HG03108 (cell line): ENCODE results near the gene FYB2.

Experiments used
- ATAC-seq: cut with Tn5 transposase; IDR thresholded peaks from one replicate; pipeline ENCODE4 v1.9.1; 2021; ENCODE audit warnings: moderate library complexity; ENCODE audit not compliant: unreplicated experiment

FYB2 gene

GRCh38 chr1:56835657-56836056, 16.5 kb upstream of the FYB2 start:
- no peak for ATAC-seq

- ATAC-seq: no peak
These were observed 15.1 kb upstream of the FYB2 start for GRCh38 chr1:56834137-56834900.

- no peak for ATAC-seq
These were observed 13.9 kb upstream of the FYB2 start for GRCh38 chr1:56833088-56833487.

GRCh38 chr1:56831871-56832693, 12.9 kb upstream of the FYB2 start:
- peak; percentile 59 for ATAC-seq

GRCh38 chr1:56830052-56830451, 10.8 kb upstream of the FYB2 start:
- ATAC-seq: no peak

- ATAC-seq: no peak
These were observed 8.5 kb upstream of the FYB2 start for GRCh38 chr1:56827711-56828110.

- no peak for ATAC-seq
These were observed 6.2 kb upstream of the FYB2 start for GRCh38 chr1:56825436-56825835.

GRCh38 chr1:56824938-56825337, 5.7 kb upstream of the FYB2 start:
- no peak for ATAC-seq

- ATAC-seq: no peak
These were observed 5.1 kb upstream of the FYB2 start for GRCh38 chr1:56824271-56824670.

- ATAC-seq: no peak
These were observed 2.2 kb upstream of the FYB2 start for GRCh38 chr1:56821462-56821797.

GRCh38 chr1:56820755-56821461, 1.7 kb upstream of the FYB2 start:
- peak; percentile 62 for ATAC-seq

- ATAC-seq: no peak
These were observed 1.3 kb downstream of the FYB2 start for GRCh38 chr1:56817716-56818463.

- peak; percentile 81 for ATAC-seq
These were observed 2.3 kb downstream of the FYB2 start for GRCh38 chr1:56816909-56817308.

GRCh38 chr1:56816264-56816663, 2.9 kb downstream of the FYB2 start:
- no peak for ATAC-seq

- ATAC-seq: no peak
These were observed 5.0 kb downstream of the FYB2 start for GRCh38 chr1:56814205-56814604.

GRCh38 chr1:56811331-56811730, 7.9 kb downstream of the FYB2 start:
- ATAC-seq: no peak

GRCh38 chr1:56808410-56808809, 10.8 kb downstream of the FYB2 start:
- ATAC-seq: no peak

- ATAC-seq: no peak
These were observed 12.4 kb downstream of the FYB2 start for GRCh38 chr1:56806804-56807203.

- ATAC-seq: peak; percentile 61
These were observed 15.5 kb downstream of the FYB2 start for GRCh38 chr1:56803561-56804156.

GRCh38 chr1:56799605-56800400, 19.4 kb downstream of the FYB2 start:
- ATAC-seq: no peak
